ENCODE measurements around the gene TRIOBP.

TRIOBP gene

DNA sequence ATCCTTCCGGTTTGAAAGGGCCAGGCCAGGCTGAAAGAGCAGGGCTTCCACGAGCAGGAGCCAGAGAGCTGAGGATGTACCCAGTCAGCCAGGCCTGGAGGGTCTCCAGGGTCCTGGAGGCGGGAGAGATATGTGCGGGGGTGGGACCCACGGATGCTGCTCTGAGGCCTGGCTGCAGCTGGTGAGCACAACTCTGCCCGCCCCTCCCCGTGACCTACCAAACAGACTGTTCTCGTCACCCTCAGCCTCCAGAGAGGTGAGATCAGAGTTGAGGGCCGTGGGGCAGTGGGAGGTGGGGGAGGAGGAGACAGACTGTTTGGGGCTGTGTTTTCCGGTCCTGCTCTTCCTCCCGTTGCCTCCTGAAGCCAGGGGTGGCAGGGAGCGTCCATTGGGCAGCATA is 42.2 kb downstream of the TRIOBP start:
- TF ChIP-seq TAF1 (IDR thresholded peaks at IDR 0.05; ENCODE audit: low read depth, low read length) (no peak), POLR2A (IDR thresholded peaks at IDR 0.05; ENCODE audit: low read depth, low read length) (no peak), SPI1 (IDR thresholded peaks at IDR 0.05; ENCODE audit: low read depth, low read length) (no peak), POU2F2 (IDR thresholded peaks at IDR 0.05; ENCODE audit: low read depth, low read length) (no peak), PAX5 (IDR thresholded peaks at IDR 0.05; ENCODE audit: insufficient read depth, low read length, severe bottlenecking) (no peak), POLR2AphosphoS5 (IDR thresholded peaks at IDR 0.05; ENCODE audit: low read depth, low read length) (no peak)
- DNase-seq (ENCODE audit: insufficient read length, low spot score) (no peak), FAIRE-seq (no peak)

DNA sequence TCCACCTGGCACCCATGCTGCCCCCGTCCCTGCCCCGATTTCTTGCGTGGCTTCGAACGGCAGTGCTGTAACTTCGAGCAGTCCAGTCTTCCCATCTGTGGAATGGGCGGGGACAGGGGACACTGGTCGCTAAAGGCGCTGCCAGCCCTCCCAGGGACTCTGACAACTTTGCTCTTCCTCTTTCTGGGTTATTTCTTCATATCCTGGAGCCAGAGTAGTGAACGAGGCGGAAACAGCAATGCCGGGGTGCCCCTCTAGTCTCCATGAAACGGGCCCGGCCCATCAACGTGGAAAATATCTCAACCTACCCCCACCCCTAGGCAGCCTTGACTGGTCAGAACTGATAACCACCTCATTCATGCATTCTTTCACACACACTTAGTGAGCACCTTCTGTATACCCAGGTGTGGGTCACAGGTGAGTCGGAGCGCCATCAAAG is 42.8 kb downstream of the TRIOBP start:
- DNase-seq (ENCODE audit: insufficient read length, low spot score) (no peak), FAIRE-seq (no peak)
- TF ChIP-seq POLR2A (IDR thresholded peaks at IDR 0.05; ENCODE audit: low read depth, low read length) (no peak), SPI1 (IDR thresholded peaks at IDR 0.05; ENCODE audit: low read depth, low read length) (no peak), TAF1 (IDR thresholded peaks at IDR 0.05; ENCODE audit: low read depth, low read length) (no peak), PAX5 (IDR thresholded peaks at IDR 0.05; ENCODE audit: insufficient read depth, low read length, severe bottlenecking) (no peak)

- no peak for DNase-seq (ENCODE audit: insufficient read length, low spot score)
- FAIRE-seq = no peak
- no peak for TF ChIP-seq TAF1 (IDR thresholded peaks at IDR 0.05; ENCODE audit: low read depth, low read length)
- no peak for TF ChIP-seq SPI1 (IDR thresholded peaks at IDR 0.05; ENCODE audit: low read depth, low read length)
- no peak for TF ChIP-seq POU2F2 (IDR thresholded peaks at IDR 0.05; ENCODE audit: low read depth, low read length)
- no peak for TF ChIP-seq PAX5 (IDR thresholded peaks at IDR 0.05; ENCODE audit: insufficient read depth, low read length, severe bottlenecking)
- TF ChIP-seq POLR2AphosphoS5 (IDR thresholded peaks at IDR 0.05; ENCODE audit: low read depth, low read length) = no peak
- no peak for TF ChIP-seq POLR2A (IDR thresholded peaks at IDR 0.05; ENCODE audit: low read depth, low read length)
Measured at GRCh38 chr22:37740455-37741311, 43.8 kb downstream of the TRIOBP start.

DNA sequence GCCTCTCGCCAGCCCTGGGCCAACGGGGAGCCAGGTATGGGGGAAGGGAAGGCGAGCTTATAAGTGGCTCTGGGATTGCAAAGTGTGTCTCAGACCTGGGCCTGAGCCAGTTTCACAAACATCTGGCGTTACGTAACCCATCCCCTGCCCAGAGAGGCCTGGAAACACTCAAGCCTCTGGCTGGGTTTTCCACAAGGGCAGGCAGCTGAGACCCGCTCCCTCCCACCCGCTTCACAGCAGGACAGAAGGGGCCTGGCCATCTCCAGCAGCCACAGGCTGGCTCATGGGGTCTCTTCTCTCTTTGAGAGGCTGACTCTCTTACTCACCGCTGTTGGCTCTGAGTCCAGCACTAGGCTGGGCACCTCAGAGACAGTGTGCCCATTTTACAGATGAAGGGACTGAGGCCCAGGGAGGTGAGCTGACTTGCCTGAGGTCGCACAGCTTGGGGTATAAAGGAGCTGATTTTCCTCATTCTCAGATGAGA is 44.5 kb downstream of the TRIOBP start:
- no peak for DNase-seq (ENCODE audit: insufficient read length, low spot score)
- TF ChIP-seq SPI1 (IDR thresholded peaks at IDR 0.05; ENCODE audit: low read depth, low read length) (no peak), POLR2AphosphoS5 (IDR thresholded peaks at IDR 0.05; ENCODE audit: low read depth, low read length) (no peak), POU2F2 (IDR thresholded peaks at IDR 0.05; ENCODE audit: low read depth, low read length) (no peak), POLR2A (IDR thresholded peaks at IDR 0.05; ENCODE audit: low read depth, low read length) (no peak), PAX5 (IDR thresholded peaks at IDR 0.05; ENCODE audit: insufficient read depth, low read length, severe bottlenecking) (no peak), TAF1 (IDR thresholded peaks at IDR 0.05; ENCODE audit: low read depth, low read length) (no peak)
- no peak for FAIRE-seq

DNA sequence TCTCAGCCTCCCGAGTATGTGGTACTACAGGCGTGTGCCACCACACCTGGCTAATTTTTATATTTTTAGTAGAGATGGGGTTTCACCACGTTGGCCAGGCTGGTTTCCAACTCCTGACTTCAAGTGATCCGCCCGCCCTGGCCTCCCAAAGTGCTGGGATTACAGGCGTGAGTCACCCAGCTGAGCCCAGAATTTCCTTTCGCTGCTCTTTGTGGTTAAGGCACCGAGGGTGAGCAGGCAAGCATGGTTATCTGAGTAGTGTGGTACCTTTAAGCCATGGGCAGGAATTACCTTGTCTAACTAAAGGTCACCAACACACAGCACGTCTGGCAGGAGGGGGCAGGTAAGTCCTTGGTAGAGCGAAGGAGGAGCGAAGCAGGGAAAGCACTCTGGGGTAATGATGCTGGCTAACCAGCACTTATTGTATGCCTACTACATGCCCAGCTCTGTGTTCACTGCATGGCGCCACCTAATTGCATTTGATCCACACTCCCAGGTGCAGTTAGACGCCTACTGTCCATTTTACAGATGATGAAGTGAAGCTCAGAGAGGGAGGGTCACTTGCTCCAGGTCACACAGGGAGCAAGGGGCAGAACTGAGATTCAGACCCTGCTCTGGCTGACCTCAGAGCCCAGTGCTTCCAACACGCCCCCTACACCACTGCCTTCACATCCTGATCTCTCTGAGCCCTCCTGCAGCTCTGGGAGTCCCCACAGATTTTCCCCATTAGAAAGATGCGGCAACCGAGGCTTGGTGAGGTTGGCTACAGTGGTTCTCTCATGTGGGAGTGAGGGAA is 45.7 kb downstream of the TRIOBP start:
- TF ChIP-seq PAX5 (IDR thresholded peaks at IDR 0.05; ENCODE audit: insufficient read depth, low read length, severe bottlenecking) (no peak), POU2F2 (IDR thresholded peaks at IDR 0.05; ENCODE audit: low read depth, low read length) (no peak), POLR2AphosphoS5 (IDR thresholded peaks at IDR 0.05; ENCODE audit: low read depth, low read length) (no peak), TAF1 (IDR thresholded peaks at IDR 0.05; ENCODE audit: low read depth, low read length) (no peak), SPI1 (IDR thresholded peaks at IDR 0.05; ENCODE audit: low read depth, low read length) (no peak)
- DNase-seq (ENCODE audit: insufficient read length, low spot score) (no peak), FAIRE-seq (no peak)

- no peak for FAIRE-seq
- no peak for DNase-seq (ENCODE audit: insufficient read length, low spot score)
- TF ChIP-seq POU2F2 (IDR thresholded peaks at IDR 0.05; ENCODE audit: low read depth, low read length) = no peak
- no peak for TF ChIP-seq POLR2A (IDR thresholded peaks at IDR 0.05; ENCODE audit: low read depth, low read length)
- TF ChIP-seq POLR2AphosphoS5 (IDR thresholded peaks at IDR 0.05; ENCODE audit: low read depth, low read length) = no peak
- TF ChIP-seq PAX5 (IDR thresholded peaks at IDR 0.05; ENCODE audit: insufficient read depth, low read length, severe bottlenecking) = no peak
- TF ChIP-seq TAF1 (IDR thresholded peaks at IDR 0.05; ENCODE audit: low read depth, low read length) = no peak
- TF ChIP-seq SPI1 (IDR thresholded peaks at IDR 0.05; ENCODE audit: low read depth, low read length) = no peak
Measured at GRCh38 chr22:37744589-37744988, 47.7 kb downstream of the TRIOBP start.

DNA sequence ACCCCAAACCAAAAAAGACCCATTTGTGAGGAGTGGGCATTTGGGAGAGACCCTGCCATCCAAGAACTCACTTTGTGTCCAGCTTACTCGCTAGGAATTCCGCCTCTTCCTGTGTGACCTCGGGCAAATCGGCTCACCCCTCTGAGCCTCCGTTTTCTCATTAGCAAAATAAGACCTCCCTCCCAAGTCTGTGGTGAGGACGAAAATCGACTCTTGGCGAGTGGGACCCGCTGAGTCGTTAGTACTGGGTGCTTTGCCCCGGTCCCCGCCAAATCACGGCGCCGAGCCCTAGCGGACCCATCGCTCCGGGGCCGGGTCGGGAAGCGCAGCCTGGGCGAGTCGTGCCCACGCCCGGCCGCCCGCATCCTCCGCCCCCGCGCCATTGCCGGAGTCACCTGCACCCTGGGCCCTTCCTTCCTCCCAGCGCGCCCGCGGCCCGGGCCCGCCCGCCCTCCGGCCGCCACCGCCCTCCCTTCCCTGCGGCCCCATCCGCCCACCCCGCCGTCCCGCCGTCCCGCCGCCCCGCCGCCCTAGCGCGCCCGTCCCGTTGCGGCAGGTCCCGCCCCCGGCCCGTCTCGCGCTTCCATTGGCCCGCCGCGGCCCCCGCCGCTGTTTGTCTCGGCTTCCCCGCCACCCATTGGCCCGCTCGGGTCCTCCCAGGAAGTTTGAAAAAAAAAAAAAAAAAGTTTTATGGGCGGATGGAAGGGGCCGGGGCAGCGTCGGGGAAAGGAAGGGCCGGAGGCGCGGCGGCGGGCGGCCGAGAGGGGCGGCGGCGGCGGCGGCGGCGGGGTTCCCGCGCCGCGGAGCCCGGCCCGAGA is 48.9 kb downstream of the TRIOBP start:
- peak; percentile 97 for DNase-seq (ENCODE audit: insufficient read length, low spot score)
- FAIRE-seq = peak; percentile 93
- TF ChIP-seq POLR2AphosphoS5 (IDR thresholded peaks at IDR 0.05; ENCODE audit: low read depth, low read length) (no peak), POLR2A (IDR thresholded peaks at IDR 0.05; ENCODE audit: low read depth, low read length) (no peak), PAX5 (IDR thresholded peaks at IDR 0.05; ENCODE audit: insufficient read depth, low read length, severe bottlenecking) (no peak), SPI1 (IDR thresholded peaks at IDR 0.05; ENCODE audit: low read depth, low read length) (no peak), TAF1 (IDR thresholded peaks at IDR 0.05; ENCODE audit: low read depth, low read length) (no peak), POU2F2 (IDR thresholded peaks at IDR 0.05; ENCODE audit: low read depth, low read length) (no peak)

DNA sequence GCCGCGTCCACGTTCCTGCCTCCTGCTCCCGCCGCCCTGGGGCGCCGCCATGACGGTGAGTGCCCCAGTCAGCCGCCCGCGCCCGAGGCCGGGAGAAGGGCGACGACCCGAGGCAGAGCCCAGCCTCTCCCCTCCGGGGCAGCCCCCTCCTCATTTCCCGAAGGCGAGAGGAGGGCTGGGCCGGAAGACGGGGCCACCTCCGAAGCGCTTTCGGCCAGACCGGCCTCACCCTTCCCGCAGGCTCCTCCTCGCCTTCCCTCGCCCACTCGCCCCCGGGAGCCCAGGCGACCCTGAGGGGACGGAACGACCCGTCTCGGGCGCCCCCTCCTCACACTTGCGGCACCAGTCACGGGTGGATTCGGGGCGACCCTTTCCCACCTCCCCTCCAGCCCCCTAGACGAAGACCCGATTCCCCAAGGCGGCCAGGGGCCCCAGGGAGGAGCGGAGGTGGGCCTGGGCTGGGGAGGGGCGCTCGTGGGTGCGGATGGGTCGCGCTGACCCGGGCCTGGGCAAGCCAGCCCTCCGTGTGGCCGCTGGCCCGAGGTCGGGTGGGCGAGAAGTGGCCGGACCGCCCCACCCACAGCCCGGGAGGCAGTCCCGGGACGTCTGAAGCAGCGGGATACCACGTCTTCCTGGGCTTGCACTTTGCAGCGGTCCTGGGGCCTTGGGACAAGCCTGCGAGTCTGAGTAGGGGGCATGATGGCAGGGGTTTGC is 49.7 kb downstream of the TRIOBP start:
- DNase-seq (ENCODE audit: insufficient read length, low spot score) = peak; percentile 50
- FAIRE-seq = peak; percentile 61

More for the DNA sequence above, 49.7 kb downstream of the TRIOBP start:
- TF ChIP-seq POU2F2 (IDR thresholded peaks at IDR 0.05; ENCODE audit: low read depth, low read length) (no peak), SPI1 (IDR thresholded peaks at IDR 0.05; ENCODE audit: low read depth, low read length) (no peak), TAF1 (IDR thresholded peaks at IDR 0.05; ENCODE audit: low read depth, low read length) (no peak), POLR2A (IDR thresholded peaks at IDR 0.05; ENCODE audit: low read depth, low read length) (no peak), PAX5 (IDR thresholded peaks at IDR 0.05; ENCODE audit: insufficient read depth, low read length, severe bottlenecking) (no peak), POLR2AphosphoS5 (IDR thresholded peaks at IDR 0.05; ENCODE audit: low read depth, low read length) (no peak)
